KMS-11 (cell line): Measurements from ENCODE around the gene SPEM1.

Experiments used
- H2AFZ ChIP-seq: fragments of 200-600 bp; sonication (generic); 2 replicates; pipeline ENCODE4 v1.6.1; 2016; ENCODE audit warnings: antibody characterized with exemption, mixed run types, low read depth
- H3K27ac ChIP-seq: fragments of 200-600 bp; sonication (generic); 2 replicates; pipeline ENCODE4 v1.6.1; 2016; ENCODE audit warnings: mild to moderate bottlenecking, mixed run types
- H3K27me3 ChIP-seq: fragments of 200-600 bp; sonication (generic); 2 replicates; pipeline ENCODE4 v1.6.1; 2017; ENCODE audit warnings: mild to moderate bottlenecking, low read depth, mixed run types, moderate library complexity; ENCODE audit not compliant: insufficient read depth
- H3K36me3 ChIP-seq: fragments of 200-600 bp; sonication (generic); 2 replicates; pipeline ENCODE4 v1.6.1; 2017; ENCODE audit warnings: mild to moderate bottlenecking, mixed run types; ENCODE audit not compliant: insufficient read depth
- H3K4me1 ChIP-seq: fragments of 200-600 bp; sonication (generic); 2 replicates; pipeline ENCODE4 v1.6.1; 2016; ENCODE audit warnings: mild to moderate bottlenecking, low read depth, mixed run types; ENCODE audit not compliant: poor library complexity, severe bottlenecking
- H3K4me2 ChIP-seq: fragments of 200-600 bp; sonication (generic); 2 replicates; pipeline ENCODE4 v1.7.0; 2016; ENCODE audit warnings: mild to moderate bottlenecking, mixed run types
- H3K4me3 ChIP-seq: fragments of 200-600 bp; sonication (generic); IDR thresholded peaks from 2 replicates; pipeline ENCODE4 v1.6.1; 2017; ENCODE audit warnings: low read depth, low read length, mixed read lengths; ENCODE audit not compliant: insufficient read depth
- H3K79me2 ChIP-seq: fragments of 200-600 bp; sonication (generic); 2 replicates; pipeline ENCODE4 v1.6.1; 2016; ENCODE audit warnings: low read depth, mixed run types; ENCODE audit not compliant: insufficient read depth
- H3K9ac ChIP-seq: fragments of 200-600 bp; sonication (generic); 2 replicates; pipeline ENCODE4 v1.6.1; 2016; ENCODE audit warnings: mild to moderate bottlenecking, mixed run types
- H4K20me1 ChIP-seq: fragments of 200-600 bp; sonication (generic); 2 replicates; pipeline ENCODE4 v1.6.1; 2016; ENCODE audit warnings: mild to moderate bottlenecking, mixed run types; ENCODE audit not compliant: insufficient read depth
- CTCF ChIP-seq: fragments of 200-600 bp; sonication (generic); conservative IDR thresholded peaks from 2 replicates; pipeline ENCODE4 v1.6.1; 2017; ENCODE audit warnings: low read depth, mild to moderate bottlenecking, antibody characterized with exemption, low read length, moderate library complexity, mixed read lengths

Gene SPEM1

DNA sequence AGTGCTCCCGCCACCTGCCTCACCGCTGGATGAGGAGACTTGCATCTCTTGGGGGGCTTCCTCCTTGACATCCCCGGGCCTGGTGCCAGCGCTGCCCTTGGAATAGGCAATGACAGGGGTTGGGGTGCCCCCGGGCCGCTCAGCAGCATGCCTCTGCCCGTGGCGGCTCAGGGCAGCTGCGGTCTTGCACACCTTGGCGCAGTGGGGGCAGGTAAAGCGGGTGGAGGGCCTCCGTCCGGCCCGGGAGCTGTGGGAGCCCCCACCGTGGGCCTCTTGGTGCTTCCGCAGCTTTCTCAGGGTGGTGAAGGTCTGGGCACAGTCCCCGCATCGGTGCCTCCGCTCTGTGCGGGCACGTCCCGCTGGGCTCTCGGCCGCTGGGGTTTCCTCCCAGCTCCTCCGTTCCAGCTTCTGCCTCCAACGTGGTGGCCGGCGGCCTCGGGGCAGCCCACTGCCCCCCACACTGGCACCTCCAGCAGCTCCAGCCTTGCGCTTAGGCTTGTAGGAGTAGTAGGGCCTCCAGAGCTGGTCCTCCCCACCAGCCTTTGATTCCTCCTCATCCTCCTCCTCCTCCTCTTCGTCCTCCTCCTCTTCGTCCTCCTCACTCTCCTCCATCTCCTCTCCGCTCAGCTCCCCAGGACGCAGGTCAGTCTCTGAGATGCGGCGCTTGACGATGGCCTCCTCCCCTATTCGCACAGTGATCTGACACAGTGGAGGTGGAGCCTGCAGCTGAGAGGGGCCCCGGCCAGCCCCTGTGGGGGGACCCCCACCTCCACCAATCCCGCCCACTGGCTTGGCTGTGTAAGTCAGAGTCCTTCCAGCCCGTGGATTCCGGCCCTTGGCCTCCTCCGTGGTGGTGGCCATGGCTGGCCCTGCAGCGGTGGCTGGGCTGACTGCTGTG lies 42.6 kb downstream of the SPEM1 start:
- Histone ChIP-seq H3K79me2 (no peaks in the 10 kb centered on the region), H4K20me1 (no peaks in the 10 kb centered on the region), H3K4me3 (no peak overlapping the region), H3K27ac (no peak overlapping the region), H3K9ac (no peak overlapping the region), H2AFZ (no peak overlapping the region), H3K4me2 (no peak overlapping the region), H3K36me3 (no peaks in the 10 kb centered on the region), H3K27me3 (no peaks in the 10 kb centered on the region), H3K4me1 (no peaks in the 10 kb centered on the region)
- TF ChIP-seq CTCF: no peak

DNA sequence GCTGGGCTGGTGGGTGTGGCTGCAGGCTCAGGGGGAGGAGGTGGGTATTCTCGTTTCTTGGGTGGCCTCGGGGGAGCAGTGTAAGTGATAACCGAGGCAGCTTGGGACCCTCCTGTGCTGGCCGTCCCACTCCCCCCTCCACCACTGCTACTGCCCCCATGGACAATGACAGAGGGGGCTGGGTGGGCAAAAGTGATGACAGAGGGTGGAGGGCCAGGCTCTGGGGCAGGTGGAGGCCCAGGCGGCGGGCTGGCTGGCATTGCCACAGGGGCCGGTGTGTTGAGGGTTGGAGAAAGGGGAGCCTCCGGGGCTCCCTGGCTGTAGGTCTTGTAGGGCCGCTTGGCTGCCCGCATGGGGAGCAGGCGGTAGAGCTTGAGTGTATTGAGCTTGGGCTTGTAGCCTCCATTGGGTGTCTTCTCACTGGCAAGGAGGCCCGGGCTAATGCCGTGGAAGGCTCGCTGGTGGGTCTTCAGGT lies 43.3 kb downstream of the SPEM1 start:
- no peaks in the 10 kb centered on the region for H3K36me3 ChIP-seq
- H3K27me3 ChIP-seq: no peaks in the 10 kb centered on the region
- H3K4me3 ChIP-seq: no peak overlapping the region
- no peak overlapping the region for H3K9ac ChIP-seq
- H3K27ac ChIP-seq: no peak overlapping the region
- no peak overlapping the region for H3K4me2 ChIP-seq
- H2AFZ ChIP-seq: no peak overlapping the region
- no peaks in the 10 kb centered on the region for H3K79me2 ChIP-seq
- no peaks in the 10 kb centered on the region for H4K20me1 ChIP-seq
- H3K4me1 ChIP-seq: no peaks in the 10 kb centered on the region
- no peak for TF ChIP-seq CTCF

DNA sequence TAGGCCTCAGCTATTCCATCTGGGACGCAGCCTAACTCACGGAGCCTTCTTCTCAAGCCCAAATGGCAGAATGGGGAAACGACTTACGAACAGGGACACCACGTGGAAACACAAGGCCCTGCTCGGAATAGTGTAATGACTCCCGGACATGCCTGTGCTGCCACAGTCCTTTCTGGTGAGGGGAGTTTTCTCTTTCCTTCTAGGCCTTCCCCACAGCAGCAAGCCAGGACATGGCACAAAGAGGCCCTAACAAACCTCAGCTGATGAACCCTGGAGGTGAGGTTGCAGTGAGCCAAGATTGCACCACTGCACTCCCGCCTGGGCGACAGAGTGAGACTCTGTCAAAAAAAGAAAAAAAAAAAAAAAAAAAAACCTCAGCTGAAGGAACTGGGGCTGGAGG lies 44.0 kb downstream of the SPEM1 start:
- Histone ChIP-seq H2AFZ (no peak overlapping the region), H3K36me3 (no peaks in the 10 kb centered on the region), H3K4me2 (no peak overlapping the region), H3K27me3 (no peaks in the 10 kb centered on the region), H3K27ac (no peak overlapping the region), H3K79me2 (no peaks in the 10 kb centered on the region), H4K20me1 (no peaks in the 10 kb centered on the region), H3K9ac (no peak overlapping the region), H3K4me3 (no peak overlapping the region), H3K4me1 (no peaks in the 10 kb centered on the region)
- TF ChIP-seq CTCF: no peak

- Histone ChIP-seq H2AFZ (no peak overlapping the region), H3K36me3 (no peaks in the 10 kb centered on the region), H3K27me3 (no peaks in the 10 kb centered on the region), H3K9ac (no peak overlapping the region), H3K4me1 (no peaks in the 10 kb centered on the region), H3K79me2 (no peaks in the 10 kb centered on the region), H3K27ac (no peak overlapping the region), H3K4me2 (no peak overlapping the region), H4K20me1 (no peaks in the 10 kb centered on the region), H3K4me3 (no peak overlapping the region)
- no peak for TF ChIP-seq CTCF
These were observed 45.6 kb downstream of the SPEM1 start for GRCh38 chr17:7465597-7466275.
